ENCODE data around the gene SLC16A2. TPM values are rescaled to one million over a fixed set of nuclear protein-coding genes. Genes with fewer than 3 reads are reported as not detected.

Gene SLC16A2
- total RNA-seq, result 1 to 10 TPM; 6.4 to 8.3 TPM

DNA sequence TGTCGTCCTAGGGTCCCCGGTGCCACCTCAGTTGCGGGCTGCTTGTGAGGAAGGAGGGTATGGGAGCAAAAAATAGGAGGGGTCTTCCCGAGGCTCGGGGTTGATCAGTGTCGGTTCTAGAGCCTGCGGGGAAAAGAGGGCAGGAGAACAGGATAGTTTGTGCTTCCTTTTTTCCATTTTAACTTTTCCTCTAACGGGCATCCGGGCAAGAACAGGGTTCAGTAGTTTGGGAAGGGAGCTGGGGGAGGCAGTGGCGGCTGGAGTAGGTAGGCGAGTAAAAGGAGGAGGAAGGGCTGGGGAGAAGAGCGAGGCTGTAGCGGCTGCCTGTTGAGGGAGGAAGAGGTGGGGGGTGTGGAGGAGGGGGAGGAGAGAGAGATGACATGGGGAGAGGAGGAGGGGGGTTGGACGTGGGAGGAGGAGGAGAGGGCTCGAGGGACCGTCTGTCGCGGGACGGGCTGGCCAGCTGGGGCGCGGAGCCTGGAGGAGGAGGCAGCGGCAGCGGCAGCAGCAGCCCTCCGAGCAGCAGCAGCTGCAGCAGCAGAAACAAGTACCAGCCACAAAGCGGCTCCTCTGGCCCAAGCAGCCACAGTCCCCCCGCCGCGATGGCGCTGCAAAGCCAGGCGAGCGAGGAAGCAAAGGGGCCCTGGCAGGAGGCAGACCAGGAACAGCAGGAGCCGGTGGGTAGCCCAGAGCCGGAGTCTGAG, at the start of gene SLC16A2:
Gene SLC16A2, plus strand, starts transcription at position 458 of the 704 bp plus-strand sequence. Its CDS starts 145 bp downstream, at position 603.
- no peaks in the 10 kb centered on the region for H3K27me3 ChIP-seq
- TF ChIP-seq, protein P1, sequence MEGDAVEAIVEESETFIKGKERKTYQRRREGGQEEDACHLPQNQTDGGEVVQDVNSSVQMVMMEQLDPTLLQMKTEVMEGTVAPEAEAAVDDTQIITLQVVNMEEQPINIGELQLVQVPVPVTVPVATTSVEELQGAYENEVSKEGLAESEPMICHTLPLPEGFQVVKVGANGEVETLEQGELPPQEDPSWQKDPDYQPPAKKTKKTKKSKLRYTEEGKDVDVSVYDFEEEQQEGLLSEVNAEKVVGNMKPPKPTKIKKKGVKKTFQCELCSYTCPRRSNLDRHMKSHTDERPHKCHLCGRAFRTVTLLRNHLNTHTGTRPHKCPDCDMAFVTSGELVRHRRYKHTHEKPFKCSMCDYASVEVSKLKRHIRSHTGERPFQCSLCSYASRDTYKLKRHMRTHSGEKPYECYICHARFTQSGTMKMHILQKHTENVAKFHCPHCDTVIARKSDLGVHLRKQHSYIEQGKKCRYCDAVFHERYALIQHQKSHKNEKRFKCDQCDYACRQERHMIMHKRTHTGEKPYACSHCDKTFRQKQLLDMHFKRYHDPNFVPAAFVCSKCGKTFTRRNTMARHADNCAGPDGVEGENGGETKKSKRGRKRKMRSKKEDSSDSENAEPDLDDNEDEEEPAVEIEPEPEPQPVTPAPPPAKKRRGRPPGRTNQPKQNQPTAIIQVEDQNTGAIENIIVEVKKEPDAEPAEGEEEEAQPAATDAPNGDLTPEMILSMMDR (IDR thresholded peaks at IDR 0.05), result no peak
- peak within 1 kb of the TSS; percentile 47 to 60 for H3K4me3 ChIP-seq
- peak; percentile 67 for DNase-seq (ENCODE audit: low spot score)
- peaks cover 0 to 16% of the 10 kb centered on the region in 2 donors for H3K4me1 ChIP-seq
- no peaks in the 10 kb centered on the region for H3K9me3 ChIP-seq
- H3K27ac ChIP-seq, result peak within 1 kb of the TSS; percentile 87 to 94
- no peaks in the 10 kb centered on the region for H3K36me3 ChIP-seq

- no peak overlapping the region for H3K4me3 ChIP-seq
- H3K27me3 ChIP-seq, result no peaks in the 10 kb centered on the region
- H3K9me3 ChIP-seq, result no peaks in the 10 kb centered on the region
- H3K27ac ChIP-seq, result no peak overlapping the region
- H3K4me1 ChIP-seq, result no peaks in the 10 kb centered on the region
- DNase-seq (ENCODE audit: low spot score), result no peak
- H3K36me3 ChIP-seq, result no peaks in the 10 kb centered on the region
- TF ChIP-seq, protein P1 (IDR thresholded peaks at IDR 0.05), result no peak
Measured at GRCh38 chrX:74372272-74372671, 49.0 kb upstream of the SLC16A2 start.

- no peaks in the 10 kb centered on the region for H3K36me3 ChIP-seq
- no peaks in the 10 kb centered on the region for H3K27me3 ChIP-seq
- H3K4me1 ChIP-seq, result no peaks in the 10 kb centered on the region
- DNase-seq (ENCODE audit: low spot score), result no peak
- no peak overlapping the region for H3K4me3 ChIP-seq
- H3K27ac ChIP-seq, result no peak overlapping the region
- no peaks in the 10 kb centered on the region for H3K9me3 ChIP-seq
- TF ChIP-seq, protein P1 (IDR thresholded peaks at IDR 0.05), result no peak
Measured at GRCh38 chrX:74377282-74377681, 44.0 kb upstream of the SLC16A2 start.

DNA sequence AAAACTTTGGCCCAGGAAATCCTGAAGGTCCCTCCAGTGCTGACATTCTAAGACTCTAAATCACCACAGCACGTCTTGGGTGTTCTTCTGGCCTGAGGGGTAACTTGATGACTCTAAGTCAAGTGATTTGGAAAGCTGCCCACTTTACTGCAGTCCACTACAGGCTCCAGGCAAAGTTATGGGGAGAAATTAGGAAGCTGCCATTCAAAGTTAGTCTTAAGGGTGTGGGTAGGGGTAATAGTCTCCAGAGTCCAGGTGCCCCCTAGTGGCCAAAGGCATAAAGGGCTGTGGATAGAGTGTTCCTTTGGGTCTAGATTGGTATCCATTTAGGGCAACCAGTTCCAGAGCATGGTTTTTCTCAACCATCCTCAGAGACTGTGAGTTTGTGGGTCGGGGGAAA, 38.7 kb upstream of the SLC16A2 start:
- peak; percentile 75 for DNase-seq (ENCODE audit: low spot score)
- Histone ChIP-seq H3K4me3 (no peak overlapping the region), H3K36me3 (no peaks in the 10 kb centered on the region), H3K4me1 (no peaks in the 10 kb centered on the region), H3K9me3 (peaks cover 0 to 5% of the 10 kb centered on the region in 2 donors), H3K27me3 (no peaks in the 10 kb centered on the region), H3K27ac (no peak overlapping the region)
- TF ChIP-seq, protein P1 (IDR thresholded peaks at IDR 0.05), result peak; percentile 49 to 78

DNA sequence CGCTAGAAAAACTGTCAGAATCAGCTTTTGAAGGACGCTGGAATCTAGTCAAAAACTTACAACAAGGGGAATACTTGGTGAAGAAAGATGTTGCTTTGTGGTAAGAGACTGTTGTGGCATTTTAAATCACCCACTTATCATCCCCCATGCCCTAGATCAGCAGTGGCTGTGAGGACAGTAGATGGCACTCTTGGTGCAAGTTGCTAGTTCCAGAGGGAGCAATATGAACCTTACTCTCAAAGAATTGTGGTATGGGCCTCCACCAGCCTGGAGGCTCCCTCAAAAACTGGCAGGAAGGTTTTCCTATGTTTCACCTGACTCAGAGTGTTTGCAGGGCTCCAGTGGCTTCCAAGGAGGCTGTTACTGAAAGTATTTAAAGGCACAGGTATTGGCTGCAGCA, 37.7 kb upstream of the SLC16A2 start:
- TF ChIP-seq, protein P1 (IDR thresholded peaks at IDR 0.05), result peak in 1 of 2 donors; percentile 58
- Histone ChIP-seq H3K4me1 (no peaks in the 10 kb centered on the region), H3K27me3 (no peaks in the 10 kb centered on the region), H3K9me3 (peaks cover 0 to 6% of the 10 kb centered on the region in 2 donors), H3K27ac (no peak overlapping the region), H3K36me3 (no peaks in the 10 kb centered on the region), H3K4me3 (no peak overlapping the region)
- no peak for DNase-seq (ENCODE audit: low spot score)
